Ammon's horn (tissue), 1 donor: ENCODE data around the gene LYVE1.

Experiments used
- DNase-seq: peaks from one replicate; pipeline ENCODE4 v3.0.0-alpha.2; 2016; ENCODE audit warnings: low spot score

The LYVE1 gene

DNA sequence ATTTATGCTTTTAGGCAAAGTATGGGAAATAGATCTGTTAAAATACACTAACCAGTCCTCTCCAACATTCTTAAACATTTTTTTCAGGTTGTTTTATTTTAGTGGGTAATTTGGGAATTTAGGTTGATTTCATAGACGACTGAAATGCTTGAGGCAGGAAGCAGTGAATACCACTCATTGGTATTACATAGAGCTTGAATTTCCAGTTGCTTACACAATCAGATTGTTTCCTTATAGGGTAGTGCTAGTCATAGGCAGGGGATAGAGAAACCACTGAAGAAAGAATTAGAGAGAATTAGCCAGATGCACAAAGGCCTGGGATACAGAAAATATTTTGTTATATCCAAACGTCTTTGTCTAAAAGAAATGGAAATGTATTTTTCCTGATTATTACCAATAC is 23.9 kb upstream of the LYVE1 start:
- no peak for DNase-seq

DNA sequence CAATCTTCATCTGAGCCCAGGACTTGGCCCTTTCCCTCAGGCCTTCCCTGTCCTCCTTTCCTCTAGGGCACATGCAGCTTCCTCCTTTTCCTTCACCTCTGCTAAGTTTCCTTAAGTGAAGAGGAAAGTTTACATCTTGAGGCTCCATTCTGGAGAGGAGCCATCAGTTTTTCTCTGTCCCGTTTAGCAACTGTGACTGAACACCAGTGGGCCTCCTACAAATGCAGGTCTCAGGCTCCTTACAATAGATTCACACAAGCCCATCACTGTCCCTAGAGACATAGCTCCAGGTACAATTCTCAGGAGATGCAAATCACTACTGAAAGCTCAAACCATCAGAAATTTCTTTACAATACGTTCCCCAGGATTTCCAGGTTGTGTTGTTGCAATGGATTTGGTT is 23.3 kb upstream of the LYVE1 start:
- no peak for DNase-seq

DNA sequence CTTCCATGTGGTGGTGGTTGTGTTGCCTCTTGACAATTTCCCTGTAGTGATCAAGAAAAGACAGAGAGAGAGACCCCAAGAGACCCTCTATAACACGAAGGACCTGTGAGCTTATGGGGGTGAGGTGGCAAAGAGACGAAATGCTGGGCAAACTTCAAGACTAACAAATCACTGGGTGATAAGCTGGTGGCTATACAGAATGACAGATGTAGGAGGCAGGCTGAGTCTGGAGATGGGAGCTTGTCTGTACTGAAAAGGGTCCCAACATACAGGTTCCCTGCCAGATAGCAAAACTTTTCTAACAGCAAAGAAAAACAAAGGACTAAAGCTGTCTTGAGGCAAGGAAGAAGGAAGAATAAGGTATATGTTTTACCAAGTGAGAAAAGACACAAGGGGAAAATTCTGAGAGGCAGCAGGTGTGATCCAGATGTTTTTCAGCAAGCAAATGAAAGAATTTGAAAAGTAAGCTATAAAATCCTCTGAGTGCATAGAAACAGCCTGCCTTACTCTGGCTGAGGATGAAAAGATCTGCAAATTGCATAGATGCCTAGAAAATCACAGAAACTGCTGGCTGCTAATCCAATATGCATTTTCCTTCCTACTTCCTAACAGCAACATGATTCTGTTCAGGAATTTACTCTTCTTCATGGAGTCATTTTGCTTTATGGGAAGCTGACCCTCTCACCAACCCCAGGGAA is 21.9 kb upstream of the LYVE1 start:
- no peak for DNase-seq

DNA sequence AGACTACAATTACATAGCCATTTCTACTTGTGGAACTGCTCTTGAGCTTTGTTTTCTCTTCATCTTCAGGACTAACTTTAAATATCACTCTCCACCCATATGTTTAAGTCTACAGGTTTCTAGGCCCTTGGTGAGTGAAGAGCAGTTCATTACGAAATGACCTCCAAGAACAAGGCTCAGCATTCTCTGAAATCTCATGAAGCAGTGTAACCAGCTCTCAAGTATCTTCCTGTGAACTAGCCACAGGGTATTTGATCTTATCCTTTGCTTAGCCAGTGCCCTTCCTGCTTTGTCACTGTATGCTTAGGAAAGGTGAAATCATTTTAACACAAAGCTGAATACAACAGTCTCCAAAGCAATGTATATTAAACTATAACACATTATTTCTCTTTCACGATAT is 20.4 kb upstream of the LYVE1 start:
- no peak for DNase-seq

DNA sequence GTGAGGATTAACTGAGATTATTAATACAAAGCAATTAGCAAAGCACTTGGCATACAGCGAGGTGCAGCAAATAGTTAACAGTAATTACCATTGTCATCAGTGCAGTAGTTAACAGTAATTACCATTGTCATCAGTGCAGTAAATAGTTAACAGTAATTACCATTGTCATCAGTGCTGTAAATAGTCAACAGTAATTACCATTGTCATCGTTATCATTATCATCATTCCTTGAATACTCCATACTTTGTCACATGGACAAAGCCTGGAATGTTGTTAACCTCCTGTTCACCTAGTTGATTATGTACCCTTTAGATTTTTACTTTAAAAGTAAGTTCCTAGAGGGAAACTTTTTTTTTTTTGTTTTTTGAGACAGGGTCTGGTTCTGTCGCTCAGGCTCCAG is 19.5 kb upstream of the LYVE1 start:
- no peak for DNase-seq

DNA sequence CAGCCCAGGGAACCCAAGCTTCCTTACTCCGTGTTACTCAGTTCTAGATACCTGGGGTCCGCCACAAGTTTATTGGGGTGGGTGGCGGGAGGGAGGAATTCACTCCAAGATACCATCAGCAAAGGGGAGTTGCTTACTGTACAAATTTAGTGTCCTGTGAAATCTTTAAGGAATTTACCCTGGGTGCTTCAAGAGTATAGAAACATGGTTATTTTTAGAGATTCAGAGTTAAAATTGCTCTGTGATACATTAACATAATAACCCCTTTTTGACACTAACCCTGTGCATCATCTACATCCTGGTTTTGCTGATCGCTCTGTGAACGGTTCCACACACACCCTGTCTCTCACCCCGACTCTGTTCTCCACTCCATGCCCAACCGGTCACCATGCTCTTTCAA is 18.9 kb upstream of the LYVE1 start:
- DNase-seq, result no peak

DNA sequence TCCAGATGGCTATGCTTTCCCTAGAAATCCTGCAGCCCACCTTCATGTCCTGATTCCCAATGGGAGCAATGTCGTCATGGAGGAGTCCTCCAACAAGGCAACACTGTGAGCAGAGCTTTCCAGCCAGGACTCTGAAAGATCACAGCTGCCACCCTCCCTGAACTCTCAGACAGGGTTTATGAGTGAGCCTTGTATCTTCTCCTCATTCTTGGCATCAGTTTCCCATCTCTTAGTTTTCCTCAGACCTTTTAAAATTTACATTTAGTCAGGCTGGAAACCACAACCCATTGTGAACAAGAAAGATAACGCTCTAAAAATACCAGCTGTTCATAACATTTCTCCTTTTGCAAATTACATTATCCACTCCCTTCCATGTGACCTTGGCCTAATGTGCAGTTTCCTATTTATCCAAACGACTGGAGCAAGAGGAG is 15.6 kb upstream of the LYVE1 start:
- DNase-seq, result no peak

DNA sequence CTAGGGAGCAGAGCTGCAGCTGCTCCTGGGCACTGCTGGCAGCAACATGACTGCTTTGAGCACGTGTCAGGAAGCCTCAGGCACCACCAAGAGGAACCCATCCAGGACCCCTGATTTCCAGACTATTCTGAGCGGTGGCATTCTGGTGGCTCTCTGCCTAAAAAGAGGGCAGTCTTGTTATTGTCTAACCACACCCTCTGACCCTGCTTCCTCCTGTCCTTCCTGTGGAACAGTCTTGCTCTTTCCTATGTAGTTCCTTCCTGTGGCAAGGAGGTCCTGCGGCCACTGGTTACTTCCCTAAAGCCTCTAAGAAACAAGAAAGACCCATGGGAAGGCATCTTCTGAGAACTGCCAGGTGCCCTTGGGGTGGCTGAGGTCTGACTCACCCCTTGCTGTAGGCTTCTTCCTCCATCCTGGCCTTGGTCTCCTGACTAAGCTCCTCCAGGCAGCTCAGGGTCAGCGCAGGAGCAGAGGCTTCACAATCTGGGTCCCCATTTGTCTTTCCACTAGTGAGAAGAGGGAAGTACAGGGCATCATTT is 13.1 kb upstream of the LYVE1 start:
- peak; percentile 76 for DNase-seq

DNA sequence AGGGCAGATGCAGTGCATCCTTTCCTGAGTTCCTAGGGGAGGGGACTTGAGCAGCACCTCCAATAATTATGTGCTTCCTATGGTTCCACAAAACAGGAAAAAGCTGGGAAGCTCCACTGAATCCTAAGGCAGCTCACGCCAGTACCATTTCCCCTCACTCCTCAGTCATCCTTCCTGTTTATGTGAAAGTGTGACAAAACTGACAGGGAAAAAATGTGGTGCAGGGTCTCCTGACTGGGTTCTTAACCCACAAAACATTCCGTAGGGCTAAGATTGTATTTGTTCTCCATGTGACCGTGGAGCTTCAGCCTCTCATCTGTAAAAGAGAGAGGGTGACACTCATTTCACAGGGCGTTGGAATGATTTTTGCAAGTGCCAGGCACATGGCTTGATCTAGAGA is 12.2 kb upstream of the LYVE1 start:
- no peak for DNase-seq

DNA sequence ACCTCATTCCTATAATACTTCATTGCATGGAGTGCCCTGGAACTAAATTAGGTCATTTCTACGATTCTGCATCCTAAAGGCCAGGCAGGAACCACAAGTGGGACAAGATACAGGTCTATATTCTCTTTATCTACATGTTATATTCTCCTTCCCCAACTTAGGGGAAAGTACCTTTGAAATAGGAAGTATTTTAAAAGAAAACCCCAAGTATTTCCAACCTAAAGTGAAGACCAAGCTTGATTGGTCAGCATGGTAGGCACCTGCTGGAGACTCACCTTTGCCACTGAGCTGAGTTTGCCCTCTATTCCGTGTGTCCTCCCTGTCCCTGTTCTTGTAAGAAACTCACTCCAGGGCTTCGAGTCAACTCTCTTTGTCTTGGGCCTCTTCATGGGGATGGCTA is 11.2 kb upstream of the LYVE1 start:
- DNase-seq, result no peak

DNA sequence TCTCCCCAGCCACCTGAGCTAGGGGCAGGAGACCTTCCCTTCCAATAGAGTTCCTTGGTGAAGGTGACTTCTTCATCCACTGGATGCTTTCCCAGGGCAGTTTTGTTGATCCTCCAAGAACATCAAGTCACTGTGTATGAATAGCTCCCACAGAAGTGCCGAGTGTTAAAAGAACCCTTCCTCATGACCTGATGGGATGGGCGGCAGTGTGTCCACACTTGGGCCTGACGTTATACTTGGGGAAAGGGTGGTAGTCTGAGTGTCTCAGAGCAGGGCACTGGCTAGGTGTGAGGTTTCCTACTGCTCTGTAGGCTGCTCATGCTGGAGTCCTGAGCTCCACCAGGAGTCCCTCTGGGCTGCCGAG is 7.6 kb upstream of the LYVE1 start:
- no peak for DNase-seq

DNA sequence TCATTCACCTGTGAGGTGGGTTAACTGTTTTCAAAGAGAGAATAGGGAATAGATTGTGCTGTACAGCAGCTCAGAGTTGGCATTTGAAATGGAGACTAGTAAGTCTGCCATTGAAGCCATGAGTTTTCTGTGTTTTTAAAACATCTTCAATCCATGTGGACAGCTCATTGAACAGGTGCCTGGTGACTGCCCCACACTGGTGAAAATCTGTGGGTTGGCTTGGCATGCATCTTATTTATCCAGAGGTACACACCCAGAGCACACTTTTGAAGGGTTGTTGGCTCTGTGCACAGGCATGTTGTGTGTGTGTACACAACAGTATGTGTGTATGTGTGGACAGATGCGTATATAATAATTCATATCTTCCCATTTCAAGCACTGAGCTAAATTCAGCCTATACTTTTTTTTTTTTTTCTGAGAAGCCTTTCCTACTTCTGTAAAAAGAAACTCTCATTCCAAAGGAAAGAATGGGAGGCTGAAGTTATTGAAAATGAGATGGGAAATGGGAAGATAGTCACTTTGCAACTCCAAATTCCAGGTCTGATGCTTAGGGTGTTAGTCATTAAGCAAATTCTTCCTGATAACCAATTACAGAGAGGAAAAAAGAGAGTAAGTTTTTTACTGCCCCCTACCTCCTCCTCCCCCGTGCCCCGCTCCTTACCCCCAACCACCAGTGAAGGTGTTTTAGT is 7.0 kb upstream of the LYVE1 start:
- no peak for DNase-seq

DNA sequence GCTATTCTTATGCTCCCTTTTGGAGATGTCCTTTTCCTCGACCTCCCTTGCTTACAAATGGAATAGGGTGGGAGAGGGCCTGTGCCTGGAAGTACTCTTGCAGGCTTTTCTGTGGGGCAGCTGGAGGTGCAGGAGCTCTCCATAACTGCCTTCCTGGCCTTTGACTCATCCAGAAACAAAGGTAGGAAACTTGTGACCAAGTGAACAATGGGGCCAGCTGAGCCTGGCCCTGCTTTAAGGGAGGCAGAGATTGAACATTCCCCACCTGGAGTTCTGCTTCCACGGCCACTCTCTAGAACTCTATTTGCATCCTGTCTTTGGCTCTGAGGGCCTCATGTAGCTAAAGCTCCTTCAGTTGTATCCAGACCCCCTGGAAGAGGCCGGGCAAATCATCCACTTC is 5.1 kb upstream of the LYVE1 start:
- no peak for DNase-seq

DNA sequence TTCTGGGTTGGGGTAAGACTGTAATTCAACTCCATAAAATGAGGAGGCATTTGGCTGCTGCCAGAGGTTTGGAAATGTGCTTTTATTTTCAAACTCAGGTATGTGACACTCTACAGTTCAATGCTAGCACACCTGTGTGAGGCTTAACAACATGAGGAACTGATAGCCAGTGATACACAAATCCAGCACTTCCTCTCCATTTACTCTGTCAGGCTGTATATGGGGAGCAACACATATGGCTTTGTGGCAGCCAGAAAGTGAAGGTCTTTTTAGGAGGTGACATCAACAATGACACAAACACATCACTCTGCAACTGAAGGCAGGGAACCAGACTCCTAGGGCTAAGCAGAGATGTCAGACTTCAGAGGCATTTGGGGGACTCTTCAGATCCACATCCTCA is 4.6 kb upstream of the LYVE1 start:
- DNase-seq, result no peak

DNA sequence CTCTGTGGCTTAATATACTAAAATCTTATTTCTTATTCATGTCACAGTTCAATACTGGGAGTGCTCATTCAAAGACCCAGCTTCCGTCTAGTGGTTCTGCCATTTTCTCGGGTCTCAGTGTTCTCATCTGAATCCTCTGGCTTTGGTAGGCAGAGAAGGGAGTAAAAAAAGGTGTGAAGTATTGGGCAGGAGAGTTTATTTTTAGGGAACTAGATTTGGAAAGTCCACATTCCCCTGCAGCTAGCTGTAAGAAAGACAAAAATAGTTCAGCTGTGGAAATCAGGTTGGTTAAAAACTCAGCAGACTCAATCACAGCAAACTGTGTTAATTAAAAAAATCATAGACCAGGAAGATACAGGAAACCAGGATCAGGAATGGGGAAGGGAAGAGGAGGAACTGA is 4.1 kb upstream of the LYVE1 start:
- DNase-seq, result no peak

DNA sequence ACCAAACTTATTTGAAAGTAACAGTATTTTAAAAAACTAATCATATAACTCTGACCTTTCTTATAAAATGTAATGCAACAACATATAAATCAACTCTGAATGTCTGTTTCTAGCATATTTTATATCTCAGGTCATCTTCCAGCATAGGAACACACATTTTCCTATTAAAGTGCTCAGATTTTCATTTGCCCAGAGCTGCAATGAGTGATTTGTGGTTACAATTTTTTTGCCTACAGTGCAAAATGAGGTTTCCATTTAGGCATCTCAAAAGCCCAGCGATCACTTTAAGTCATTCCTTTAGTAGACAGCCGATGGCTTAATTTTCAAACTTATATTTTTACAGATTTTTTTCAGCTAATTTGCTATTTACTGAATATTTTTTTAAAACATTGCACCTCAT is 1.0 kb downstream of the LYVE1 start:
- DNase-seq, result no peak

DNA sequence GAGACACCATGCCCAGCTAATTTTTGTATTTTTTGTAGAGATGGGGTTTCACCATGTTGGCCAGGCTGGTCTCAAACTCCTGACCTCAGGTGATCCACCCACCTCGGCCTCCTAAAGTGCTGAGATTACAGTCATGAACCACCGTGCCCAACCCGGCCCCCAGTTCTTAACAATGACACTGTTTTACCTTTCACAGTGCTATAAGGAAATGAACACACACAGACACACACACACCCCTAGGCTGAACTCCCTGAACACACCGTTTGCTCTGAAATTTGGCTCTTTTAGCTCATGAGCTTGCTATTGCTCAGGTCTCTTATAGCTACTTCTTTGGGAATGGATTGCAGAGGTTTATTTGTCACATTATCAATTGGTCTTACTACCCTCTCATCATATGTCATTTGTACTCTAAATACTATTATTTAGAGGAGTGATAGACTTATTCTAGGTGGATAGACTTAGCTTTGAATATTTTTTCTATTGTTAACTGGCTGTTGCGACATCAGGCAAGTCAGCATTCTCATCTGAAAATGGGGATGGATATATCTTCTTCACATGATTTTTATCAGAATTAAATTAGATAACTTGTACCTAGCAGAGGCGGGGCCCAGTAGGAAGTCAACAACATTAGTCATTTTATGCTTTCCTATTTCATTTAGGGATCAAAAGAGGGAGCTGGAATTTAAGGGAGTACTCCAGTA is 2.1 kb downstream of the LYVE1 start:
- no peak for DNase-seq

DNA sequence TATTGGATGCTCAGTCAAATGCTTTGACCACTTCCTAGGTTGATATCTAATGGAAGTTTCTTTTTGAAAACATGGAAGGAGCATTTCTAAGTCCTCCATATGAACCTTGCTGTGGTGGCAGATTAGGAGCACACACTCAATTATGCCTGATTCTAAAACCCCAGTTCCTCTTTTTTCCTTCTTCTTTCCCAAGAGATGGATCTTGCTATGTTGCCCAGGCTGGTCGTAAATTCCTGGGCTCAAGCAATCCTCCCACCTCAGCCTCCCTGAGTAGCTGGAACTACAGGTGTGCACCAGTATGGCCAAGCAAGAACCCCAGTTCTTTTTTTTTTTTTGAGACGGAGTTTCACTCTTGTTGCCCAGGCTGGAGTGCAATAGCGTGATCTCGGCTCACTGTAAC is 3.0 kb downstream of the LYVE1 start:
- no peak for DNase-seq

DNA sequence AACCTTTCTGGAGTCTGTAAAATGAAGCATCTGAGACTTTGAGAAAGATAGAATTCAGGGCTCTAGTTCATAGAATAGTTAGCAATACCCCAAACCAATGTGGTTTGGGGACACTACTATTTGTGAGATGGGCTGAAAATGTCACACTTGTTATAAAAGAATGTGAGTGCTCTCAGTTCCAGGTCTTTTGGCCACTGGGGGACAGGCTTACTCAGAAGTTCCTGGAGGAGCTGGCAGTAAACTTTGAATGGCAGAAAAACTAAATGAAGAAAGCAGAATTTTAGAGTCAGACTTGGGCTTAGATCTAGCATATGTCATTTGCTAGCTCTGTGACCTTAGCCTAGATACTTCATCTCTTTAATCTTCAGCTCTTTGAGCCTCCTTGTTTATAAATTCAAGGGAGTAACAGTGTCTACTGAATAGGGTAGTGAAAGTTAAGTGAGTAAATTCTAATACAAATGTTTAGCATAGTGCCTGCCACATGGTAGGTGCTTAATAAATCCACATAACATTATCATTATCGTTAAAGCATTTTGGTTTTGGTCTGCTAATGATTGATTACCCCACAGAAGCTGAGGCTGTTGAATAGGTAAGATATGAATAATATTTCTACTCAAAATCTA is 3.7 kb downstream of the LYVE1 start:
- peak; percentile 32 for DNase-seq

DNA sequence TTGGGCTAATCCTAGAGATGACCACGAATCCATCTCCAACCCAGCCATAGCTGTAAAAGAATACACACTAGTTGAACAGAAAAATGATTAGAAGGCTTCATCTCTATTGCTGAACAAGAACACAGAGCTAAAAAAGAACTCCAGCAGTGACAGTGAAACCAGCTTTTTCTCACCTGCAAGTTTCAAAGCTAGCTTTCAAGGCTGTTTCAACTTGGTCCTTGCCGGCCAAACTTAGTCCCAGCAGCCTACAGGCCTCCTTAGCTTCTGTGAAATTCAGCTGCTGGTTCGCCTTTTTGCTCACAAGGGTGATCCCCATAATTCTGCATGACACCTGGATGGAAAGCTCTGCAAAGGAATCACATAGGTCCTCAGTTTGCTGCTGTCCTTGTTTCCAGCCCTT is 4.4 kb downstream of the LYVE1 start:
- DNase-seq, result no peak

DNA sequence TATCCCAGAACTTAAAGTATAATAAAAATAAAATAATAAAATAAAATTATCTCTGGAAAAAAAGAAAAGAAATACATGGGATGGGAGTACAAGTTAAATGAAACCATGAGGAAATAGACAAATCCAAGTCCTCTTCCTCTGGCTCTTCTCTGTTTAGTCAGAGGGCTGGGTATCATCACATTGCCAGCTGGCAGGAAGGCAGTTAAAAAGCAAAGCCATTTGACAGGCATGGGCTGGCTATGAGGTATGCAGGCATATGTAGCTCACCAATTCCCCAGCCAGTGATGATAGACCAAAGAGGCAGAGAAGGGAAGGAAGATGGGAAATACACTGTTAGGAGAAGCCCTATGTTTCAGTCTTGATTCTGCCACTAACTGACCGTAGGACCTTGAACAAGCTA is 6.5 kb downstream of the LYVE1 start:
- DNase-seq, result no peak

DNA sequence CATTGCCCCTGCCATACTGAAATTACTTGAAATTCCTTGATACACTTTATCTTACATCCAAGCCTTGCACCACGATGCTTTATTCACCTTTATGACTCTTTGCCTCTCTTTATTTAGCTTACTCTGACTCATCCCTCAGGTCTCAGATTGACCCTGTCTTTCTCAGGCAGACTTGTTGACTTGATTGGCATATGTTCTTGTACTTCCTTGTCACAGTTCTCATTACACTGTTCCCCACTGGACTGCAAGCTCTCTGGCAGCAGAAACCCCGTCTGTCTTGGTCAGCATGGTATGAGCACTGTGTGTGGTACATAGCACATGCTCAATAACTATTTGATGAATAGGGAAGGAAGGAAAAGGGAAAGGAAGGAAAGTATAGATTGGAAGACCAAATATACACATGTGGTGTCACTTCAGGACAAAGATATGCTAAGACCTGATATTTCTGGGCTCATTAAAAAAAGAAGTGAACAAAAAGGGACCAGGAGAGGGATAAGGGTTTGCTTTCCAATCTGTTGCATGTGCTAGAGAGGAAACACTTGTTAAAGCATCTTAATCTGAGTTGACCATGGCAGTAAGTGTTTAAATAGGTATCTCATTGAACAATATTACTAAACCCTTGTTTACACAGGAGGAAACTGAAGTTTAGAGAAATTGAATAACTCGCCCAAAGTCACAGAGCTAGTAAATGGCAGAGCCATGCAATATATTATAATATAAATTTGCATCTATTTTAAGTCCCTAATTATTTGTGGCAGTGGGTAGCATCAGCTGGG is 7.2 kb downstream of the LYVE1 start:
- peak; percentile 13 for DNase-seq
